VCaP (cell line): ENCODE results near the gene FARS2.

Experiments
- H3K27ac ChIP-seq: fragments of 450-650 bp; 2 replicates; pipeline ENCODE4 v1.5.1; 2017
- CTCF ChIP-seq: fragments of 450-650 bp; conservative IDR thresholded peaks from 2 replicates; pipeline ENCODE4 v1.5.1; 2017; ENCODE audit warnings: mild to moderate bottlenecking, moderate library complexity

FARS2 gene

DNA sequence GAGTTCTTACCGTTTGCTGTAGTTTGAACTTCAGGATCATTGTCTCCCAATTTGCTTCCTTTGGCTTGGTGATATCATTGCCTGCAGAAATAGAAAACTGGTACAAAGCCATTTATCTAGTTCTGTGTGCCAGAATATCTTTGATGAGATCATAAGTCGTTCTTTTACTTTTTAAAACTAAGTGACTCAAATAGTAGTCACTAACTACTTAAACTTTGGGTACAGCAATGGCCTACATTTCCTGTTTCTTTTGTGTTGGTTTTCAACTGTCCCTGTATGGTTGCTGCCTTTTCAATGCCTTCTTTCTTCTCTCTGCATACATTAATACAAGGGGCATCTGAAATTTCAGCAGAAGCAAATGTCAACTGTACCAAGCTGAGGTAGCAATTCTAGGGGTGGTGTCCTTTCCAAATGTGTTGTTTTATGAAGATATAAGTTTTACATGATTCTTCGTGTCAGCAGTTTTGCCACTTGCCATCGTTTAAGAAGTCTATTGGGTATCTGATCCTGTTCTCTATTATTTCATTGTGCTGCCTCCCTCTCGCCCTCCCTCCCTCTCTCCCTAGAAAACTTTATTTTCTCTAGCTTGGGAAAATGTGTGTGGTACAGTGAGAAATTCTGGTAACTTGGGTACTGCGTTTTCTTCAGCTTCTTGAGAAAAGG, 238.5 kb downstream of the FARS2 start:
- no peak overlapping the region for H3K27ac ChIP-seq
- no peak for TF ChIP-seq CTCF

GRCh38 chr6:5501837-5502236, 240.5 kb downstream of the FARS2 start:
- no peak for TF ChIP-seq CTCF
- H3K27ac ChIP-seq, result no peak overlapping the region

DNA sequence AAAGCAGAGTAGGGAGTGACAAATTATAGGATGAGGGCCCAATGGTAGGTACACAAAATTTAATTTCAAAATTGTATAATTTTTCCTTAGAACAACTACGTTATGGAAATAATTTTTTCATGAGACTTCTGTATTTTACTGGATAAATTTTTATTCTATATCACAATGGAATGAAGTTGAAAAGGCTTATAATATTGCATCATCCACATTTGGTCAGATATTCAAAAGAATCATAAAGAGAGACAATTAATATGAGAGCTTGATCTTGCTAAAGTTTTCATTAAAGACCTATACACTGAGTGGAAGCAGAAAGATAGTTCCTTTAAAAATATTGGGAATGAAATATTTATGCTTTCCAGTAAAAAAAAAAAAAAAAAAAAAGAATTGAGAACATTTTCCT, 242.8 kb downstream of the FARS2 start:
- no peak for TF ChIP-seq CTCF
- H3K27ac ChIP-seq, result no peak overlapping the region

DNA sequence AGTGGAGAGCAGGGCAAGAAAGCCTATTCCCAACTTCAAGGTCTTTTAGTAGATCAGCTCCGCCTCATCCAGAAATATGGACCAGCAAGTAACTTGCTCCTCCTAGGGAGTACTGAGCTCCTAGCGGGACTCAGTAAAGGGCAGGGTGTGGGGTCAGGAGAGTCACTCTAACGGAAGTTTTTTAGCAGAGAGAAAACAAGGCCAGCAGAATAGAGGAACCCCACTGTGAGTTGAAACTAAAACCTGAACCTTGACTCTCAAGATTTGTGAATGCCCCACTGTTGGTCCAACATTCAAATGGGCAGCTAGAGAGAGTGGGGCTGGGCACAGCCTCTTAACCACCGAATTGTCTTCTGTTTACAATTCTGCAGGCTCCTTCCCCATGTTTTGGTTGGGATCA, 244.8 kb downstream of the FARS2 start:
- TF ChIP-seq CTCF, result no peak
- no peak overlapping the region for H3K27ac ChIP-seq

GRCh38 chr6:5506597-5506996, 245.3 kb downstream of the FARS2 start:
- no peak overlapping the region for H3K27ac ChIP-seq
- TF ChIP-seq CTCF, result no peak

GRCh38 chr6:5507131-5507681, 245.9 kb downstream of the FARS2 start:
- H3K27ac ChIP-seq, result no peak overlapping the region

DNA sequence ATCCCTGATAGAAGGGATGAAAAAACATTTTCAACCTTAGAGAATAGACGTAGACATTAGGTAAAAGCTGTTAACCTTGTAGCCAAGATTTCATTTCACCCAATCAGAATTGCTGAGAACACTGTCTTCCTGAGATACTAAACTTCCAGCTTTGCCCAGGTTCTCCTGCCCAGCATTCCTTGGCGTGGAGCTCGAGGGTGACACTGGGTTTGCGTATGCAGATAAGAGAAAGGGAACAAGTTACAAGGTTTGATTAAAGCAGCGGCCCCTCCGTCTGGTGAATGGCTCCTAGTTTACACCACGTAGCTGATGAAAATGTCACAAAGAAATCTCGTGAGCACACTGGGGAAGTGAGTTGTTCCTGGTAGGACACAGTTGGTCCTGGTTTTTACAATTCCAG, 247.8 kb downstream of the FARS2 start:
- TF ChIP-seq CTCF, result no peak
- H3K27ac ChIP-seq, result no peak overlapping the region

More at GRCh38 chr6:5507131-5507681, 245.9 kb downstream of the FARS2 start:
- no peak for TF ChIP-seq CTCF
